GM12872 (cell line): ENCODE data around the gene TXNDC2.

ENCODE experiments used
- CTCF ChIP-seq: IDR thresholded peaks from 3 replicates; pipeline ENCODE4 v1.5.1; 2011; ENCODE audit warnings: low read depth, mild to moderate bottlenecking, low read length, moderate library complexity; ENCODE audit not compliant: insufficient read depth

TXNDC2 gene

DNA sequence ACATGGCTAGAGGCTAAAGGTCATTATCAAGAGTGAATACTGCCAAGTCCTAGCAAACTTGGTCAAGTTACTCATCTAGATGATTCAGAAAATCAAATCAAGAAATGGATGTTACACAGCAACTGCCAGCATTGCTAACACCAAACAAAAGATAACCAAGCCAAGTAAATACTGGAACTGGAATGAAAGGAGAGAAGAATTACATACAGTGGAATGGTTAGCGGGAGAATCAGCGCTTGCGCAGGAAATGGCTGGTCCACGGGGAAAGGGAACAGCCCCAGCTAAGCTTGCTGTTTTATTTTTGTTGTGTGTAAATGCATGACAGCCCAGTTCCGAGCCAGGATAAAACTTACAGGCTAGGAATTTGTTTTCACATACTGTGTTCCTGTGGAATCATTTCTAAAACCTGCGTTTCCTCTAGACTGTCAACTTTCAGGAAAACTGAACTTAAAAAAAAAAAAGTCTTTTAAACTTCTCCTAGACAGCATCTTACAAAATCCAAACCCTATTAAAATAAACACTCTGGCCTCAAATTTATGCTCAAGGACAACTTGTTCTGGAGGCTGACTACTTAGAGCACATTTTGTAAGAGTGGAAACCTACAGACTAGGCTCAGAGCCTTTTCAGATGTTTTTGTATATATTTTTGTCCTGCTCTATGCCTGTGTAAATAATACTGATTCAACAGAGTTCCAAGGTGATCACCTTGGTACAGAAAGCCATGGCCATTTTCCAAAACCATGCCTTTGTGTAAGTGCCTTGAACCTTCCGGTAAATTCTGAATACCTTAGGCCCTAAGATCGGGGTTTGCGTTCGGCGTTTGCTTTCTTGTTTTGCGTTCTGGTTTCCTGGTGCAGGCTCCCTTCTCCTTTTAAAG lies 30.7 kb upstream of the TXNDC2 start:
- TF ChIP-seq CTCF: no peak

GRCh38 chr18:9855681-9856080 lies 30.1 kb upstream of the TXNDC2 start:
- no peak for TF ChIP-seq CTCF

DNA sequence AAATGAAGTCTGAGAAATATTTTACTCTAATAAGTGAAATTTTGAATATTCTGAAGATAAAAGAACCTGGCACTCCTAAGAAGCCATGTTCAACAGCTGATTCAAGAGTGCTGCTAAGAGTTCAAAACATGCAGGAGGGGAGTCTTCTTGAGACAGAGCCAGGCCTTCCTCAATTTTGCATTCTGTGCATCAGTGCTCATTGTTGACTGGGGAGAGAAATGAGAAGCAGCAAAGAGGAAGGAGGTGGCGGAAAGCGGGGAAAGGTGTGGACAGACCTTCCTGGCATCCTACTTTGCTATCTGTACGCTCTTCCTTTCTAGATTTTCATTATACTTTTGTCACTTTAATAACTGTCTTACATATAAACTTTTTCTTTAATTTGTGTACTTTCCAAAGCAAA lies 29.7 kb upstream of the TXNDC2 start:
- TF ChIP-seq CTCF: no peak

DNA sequence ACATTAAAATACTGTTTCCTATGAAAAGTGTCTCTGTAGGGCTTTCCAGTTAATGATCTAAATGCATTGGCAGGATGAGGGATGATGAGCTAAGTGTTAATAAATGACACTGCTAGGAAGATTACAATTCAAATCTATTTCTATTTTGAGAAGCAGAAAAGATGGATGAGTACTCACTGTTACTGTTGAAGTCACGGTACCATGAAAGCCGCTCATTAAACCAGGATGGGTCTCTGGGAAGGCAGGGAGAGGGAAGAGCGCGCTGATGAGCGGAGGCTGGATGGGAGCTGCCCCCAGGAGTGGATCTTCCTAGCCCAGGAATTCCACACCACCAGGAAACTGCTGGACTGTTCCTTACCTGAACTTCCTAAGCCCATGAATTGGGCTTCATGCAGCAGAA lies 27.1 kb upstream of the TXNDC2 start:
- no peak for TF ChIP-seq CTCF

DNA sequence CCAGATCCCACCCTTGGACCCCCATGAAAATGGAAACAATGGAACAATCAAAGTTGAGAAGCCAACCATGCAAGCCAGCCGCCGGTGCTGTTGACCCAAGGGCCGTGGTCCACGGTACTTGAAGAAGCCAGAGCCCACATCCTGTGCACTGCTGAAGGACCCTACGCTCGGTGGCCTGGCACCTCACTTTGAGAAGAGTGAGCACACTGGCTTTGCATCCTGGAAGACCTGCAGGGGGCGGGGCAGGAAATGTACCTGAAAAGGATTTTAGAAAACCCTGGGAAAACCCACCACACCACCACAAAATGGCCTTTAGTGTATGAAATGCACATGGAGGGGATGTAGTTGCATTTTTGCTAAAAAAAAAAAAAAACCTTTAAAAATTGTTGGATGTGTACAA lies 26.5 kb upstream of the TXNDC2 start:
- TF ChIP-seq CTCF: no peak

DNA sequence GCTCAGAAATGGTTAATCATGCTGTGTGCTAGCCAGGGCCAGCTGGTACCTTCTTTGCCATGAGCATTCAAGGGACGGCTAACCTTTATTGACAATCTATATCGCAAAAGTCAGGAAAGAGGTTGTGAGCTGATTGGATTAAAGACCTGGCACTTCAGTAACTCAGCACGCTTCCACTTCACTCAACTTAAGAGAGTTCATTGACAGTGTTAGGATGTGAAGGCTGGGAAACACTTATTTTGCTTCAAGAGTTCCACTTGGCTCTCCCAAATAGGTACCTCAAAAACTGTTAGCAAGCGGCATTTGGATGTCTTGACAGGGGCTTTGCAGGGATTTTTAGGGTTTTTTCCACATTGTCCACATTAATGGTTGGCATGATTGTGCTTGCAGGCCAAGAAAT lies 25.1 kb upstream of the TXNDC2 start:
- no peak for TF ChIP-seq CTCF

DNA sequence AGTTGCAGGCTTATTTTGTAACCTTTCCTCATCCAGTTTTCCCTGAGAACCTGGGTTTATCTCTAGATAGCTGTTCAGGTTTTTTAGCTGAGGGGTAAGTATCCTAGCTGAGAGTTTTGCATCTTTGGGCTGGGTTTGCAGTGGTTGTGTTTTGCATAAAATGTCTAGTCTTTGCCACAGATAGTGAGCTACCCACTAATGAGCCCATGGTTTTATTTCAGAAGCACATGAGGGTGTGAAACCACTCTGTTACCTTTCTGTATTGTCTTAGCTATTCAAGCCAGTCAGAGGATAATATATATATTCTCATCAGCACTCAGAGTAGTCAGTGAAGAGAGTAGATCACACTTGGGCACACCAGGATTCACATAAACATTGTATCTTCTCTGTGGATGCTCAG lies 24.6 kb upstream of the TXNDC2 start:
- TF ChIP-seq CTCF: no peak
